Measurements from ENCODE around the gene SERPINE1.
A peak's percentile ranks its signal among the peaks of the same experiment; 100 is the strongest.

SERPINE1 gene

GRCh38 chr7:101156866-101157589, 30.1 kb downstream of the SERPINE1 start:
- no peak for DNase-seq (ENCODE audit: low spot score)

GRCh38 chr7:101159696-101160674, 33.1 kb downstream of the SERPINE1 start:
- no peak for DNase-seq (ENCODE audit: low spot score)

- no peak for DNase-seq (ENCODE audit: low spot score)
These were observed 34.0 kb downstream of the SERPINE1 start for GRCh38 chr7:101160910-101161309.

DNA sequence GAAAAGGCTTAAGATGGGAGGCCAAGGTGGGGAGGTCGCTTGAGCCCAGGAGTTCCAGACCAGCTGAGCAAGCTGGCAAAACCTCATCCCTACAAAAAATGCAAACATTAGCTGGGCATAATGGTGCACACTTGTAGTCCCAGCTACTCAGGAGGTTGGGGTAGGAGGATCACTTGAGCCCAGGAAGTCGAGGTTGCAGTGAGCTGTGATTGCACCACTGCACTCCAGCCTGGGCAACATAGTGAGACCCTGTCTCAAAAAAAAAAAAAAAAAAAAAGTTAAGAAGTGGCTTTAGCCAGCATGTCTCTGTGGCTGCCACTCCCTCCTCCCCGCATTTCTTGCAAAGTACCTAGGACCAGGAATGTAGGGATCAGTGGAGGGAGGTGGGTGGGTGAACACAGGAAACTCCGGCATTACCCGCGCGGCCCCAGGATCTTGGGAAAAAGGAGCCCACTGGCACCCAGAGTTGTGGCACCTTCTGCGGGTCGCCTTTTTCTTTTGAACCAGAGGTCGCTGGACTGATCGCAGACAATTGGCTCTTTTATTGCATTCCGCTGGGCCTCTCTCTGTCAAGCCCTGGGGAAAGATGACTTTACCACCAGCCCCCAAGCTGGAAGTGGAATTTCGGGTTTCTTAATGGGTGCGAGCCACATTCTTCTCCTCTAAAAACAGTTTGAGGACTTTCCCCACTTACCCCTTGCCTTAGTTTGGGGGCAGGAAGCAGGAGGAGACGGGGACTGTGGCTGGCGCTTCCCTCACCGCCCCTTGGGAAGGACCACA, 35.0 kb downstream of the SERPINE1 start:
- no peak for DNase-seq (ENCODE audit: low spot score)

DNA sequence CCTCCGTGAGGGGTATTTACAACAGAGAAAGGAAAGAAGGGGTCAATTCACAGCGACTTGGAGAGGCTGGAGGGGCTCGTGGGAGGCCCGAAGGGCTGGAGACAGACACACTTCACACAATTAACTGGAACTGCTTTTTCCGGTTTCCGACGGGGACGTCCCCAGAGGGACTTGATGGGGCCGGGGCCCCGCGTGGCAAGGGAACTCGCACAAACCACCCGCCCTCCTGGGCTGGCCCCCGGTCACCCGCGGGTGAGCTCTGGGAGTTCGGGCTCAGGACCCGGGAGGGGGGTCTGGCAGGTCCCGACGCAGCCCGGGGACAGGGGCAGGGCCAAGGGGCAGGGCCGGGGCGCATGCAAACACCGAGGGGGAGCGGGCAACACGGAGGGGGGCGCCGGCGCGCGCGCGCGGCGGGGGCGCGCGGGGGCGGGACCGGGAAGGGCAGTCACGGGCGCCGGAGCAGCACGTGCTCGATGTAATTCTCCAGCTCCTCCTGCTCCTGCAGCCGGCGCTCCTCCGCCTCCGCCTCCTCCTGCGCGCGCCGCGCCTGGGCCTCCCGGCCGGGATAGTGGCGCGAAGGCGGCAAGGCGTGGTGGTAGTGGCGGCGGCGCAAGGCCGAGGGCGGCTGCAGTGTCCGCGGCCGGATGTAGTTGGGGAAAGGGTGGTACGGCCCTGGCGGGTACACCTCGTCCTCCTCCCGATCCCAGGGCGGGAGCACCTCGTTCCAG, 35.8 kb downstream of the SERPINE1 start:
- DNase-seq (ENCODE audit: low spot score) = no peak

DNA sequence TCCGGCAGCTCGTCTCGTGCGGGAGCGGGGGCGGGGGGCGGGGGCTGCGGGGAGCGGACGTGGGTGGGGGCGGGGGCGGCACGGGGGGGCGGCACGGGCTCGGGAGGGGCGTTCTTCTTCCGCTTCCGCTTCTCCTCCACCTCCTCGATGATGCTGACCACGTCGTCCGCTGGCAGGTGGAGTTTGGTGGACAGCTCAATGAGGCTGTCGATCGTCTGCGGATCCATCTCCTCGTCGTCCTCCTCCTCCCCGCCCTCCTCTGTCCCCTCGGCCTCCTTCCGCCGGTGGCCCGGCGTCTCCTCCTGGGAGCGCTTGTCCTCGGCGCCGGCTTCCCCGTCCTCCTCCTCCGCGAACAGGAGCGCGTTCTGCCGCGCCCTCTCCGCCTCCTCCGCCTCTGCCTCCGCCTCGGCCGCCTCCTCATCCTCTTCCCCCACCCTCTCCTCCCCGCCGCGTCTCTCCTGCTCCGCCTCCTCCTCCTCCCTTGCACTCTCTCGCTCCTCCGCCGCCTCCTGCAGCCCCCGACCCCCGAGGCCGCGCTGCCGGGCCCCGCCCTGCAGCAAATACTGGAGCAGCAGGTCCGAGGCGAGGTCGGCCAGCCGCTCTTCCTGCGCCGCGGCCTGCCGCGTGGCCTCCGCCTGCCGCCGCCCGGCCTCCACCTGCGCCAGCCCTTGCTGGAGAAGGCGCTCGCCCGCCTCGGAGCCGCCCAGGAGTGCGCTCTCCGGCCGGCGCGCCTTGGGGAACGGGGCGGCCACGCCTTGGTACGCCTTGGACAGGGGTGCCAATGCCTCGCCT, 36.6 kb downstream of the SERPINE1 start:
- no peak for DNase-seq (ENCODE audit: low spot score)

DNA sequence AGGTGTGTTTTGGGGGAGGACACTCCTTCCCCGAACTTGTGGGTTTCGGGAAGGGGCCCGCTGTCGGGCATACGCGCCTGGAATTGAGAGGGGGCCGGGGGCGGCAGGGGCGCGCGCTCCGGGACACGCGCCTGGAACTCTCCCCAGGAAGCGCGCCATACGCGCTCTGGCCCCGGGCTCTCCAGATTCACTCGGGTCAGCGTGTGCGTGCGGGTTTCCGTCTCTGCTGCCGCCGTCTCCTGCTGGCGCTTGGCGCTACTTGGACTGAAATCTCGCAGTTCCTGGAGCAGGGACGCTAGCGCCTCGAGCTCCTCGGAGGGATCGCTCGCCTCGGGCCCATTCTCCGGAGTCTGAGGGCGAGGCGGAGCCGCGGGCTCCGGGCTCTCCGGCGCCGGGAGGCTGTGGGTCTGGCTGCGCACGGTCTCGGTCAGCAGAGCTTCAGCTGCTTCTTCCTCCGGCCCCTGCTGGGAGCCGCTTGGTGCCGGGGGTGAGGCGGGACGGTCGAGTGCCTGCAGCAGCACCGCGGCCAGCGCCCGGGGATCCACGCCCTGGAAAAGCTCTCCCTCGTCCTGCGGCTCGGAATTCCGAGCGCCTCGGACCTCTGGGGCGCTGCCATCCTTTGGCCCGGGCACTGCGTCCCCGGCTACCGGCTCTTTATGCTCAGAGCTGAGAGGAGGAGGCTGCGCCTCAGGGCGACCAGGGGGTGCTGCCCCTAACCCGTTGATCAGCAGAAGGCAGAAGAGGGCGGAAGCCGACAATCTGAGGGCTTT, 37.4 kb downstream of the SERPINE1 start:
- no peak for DNase-seq (ENCODE audit: low spot score)

- DNase-seq (ENCODE audit: low spot score) = peak; percentile 90
These were observed 38.4 kb downstream of the SERPINE1 start, which contains the start of gene VGF for GRCh38 chr7:101165075-101165957. TSS of gene VGF (minus strand) at chr7:101165569. CDS start at chr7:101164843, 726 bp downstream.

- no peak for DNase-seq (ENCODE audit: low spot score)
These were observed 39.2 kb downstream of the SERPINE1 start for GRCh38 chr7:101165958-101166647.

DNA sequence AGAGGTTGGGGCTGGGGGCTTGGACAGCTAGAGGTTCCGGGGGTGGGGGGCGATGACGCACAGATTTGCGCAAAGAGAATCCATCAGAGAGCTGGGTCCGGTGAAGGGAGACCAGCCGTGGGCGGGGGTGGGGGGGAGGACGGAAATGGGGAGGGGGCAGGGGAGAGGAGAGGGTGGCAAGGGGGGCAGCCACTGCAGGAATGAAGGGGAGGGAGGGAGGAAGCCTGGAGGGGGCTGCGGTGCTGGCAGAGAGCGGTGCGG, 39.7 kb downstream of the SERPINE1 start:
- DNase-seq (ENCODE audit: low spot score) = no peak

DNA sequence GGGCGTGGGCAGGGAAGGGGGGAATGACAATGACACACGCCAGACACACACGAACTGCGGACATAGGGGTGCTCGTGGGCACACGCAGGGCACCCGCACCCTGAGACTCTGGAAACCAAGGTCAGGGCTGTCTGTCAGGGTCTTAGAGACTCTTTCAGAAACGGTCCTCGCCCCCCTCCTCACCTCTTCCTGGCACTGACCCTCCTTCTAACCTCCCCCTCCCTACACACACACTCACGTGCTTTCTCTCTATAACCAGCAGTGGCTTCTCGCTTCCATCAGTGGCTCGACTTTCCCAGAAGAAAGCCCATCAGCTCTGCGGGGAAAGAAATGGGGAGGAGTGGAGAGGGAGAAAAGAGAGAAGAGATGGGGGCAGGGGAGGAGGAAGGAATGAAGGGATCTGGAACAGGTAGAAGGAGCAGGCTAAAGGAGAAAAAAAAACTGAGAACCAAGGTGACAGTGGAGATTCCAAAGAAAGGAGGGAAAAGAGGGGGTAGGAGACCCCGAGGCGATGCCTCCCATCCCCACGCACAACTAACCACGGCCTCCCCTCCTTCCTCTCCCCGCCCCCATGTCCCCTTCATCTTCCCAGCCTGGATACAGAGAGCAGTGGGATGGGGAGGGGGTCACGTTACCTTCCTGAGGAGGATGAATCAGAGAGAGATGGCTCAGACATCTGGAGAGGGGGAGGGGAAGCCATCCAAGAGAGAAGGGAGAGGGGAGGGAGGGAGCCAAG, 40.2 kb downstream of the SERPINE1 start:
- DNase-seq (ENCODE audit: low spot score) = no peak

DNA sequence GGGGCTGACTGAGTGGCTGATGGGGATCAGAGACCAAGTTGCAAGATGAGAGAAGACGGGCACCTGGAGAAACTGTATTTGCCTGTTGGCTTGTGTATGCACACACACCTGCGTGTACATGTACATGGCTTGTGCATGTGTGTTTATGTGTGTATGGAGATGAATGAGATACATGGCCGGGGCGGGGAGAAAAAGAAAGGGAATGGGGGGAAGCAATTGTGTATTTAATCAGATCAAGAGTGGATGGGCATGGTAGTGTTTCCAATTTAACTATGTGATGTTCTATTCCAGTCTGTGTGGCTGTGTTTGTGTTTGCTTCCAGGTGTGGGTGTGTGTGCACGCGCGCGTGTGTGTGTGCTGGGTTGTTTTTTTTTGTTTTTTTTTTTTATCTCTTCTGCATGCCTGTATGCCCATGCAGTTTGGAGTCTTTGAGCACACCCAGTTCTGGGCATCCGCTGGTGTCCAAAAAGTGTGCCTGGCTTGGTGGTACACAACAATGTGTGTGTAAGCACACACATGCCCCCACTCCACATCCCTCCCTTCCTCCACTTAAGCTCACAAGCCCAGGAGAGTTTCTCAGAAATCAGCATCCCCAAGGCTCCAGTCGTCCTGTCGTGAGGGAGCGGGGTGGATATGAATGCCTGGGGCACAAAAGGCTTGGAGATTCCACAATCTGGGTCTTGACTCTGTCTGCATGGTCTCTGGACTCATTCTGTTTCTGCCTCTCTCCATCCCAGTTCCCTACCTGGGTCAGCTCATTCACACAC, 40.9 kb downstream of the SERPINE1 start:
- no peak for DNase-seq (ENCODE audit: low spot score)

DNA sequence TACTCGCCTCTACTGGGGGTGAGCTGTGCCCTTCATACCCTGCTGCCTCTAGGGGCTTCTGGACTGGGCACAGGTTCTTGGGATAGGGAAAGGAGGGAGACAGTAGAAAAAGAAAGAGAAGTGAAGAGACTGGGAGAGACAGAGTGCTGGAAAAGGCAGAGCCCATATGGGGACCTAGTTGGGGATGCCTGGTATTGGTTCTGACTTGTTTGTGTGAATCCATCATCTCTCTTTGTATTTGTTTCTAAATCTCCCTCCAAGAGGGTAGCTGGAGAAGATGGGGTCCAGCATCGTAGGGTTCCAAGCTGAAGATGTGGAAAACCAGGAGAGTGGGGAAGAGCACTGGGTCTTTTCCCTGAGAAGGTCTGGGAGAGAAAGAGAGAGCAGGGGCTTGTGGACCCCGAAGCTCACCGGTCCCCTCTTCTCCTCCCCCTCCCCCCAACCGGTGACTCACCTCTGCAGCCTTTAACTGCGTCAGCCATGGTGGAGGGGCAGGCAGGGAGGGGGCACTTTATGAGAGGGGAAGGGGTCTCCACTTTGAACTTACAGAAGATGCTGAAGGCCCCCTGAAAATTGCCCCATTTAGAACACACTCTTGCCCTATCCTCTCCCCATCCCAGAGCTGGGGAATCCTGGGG, 41.6 kb downstream of the SERPINE1 start:
- DNase-seq (ENCODE audit: low spot score) = no peak

DNA sequence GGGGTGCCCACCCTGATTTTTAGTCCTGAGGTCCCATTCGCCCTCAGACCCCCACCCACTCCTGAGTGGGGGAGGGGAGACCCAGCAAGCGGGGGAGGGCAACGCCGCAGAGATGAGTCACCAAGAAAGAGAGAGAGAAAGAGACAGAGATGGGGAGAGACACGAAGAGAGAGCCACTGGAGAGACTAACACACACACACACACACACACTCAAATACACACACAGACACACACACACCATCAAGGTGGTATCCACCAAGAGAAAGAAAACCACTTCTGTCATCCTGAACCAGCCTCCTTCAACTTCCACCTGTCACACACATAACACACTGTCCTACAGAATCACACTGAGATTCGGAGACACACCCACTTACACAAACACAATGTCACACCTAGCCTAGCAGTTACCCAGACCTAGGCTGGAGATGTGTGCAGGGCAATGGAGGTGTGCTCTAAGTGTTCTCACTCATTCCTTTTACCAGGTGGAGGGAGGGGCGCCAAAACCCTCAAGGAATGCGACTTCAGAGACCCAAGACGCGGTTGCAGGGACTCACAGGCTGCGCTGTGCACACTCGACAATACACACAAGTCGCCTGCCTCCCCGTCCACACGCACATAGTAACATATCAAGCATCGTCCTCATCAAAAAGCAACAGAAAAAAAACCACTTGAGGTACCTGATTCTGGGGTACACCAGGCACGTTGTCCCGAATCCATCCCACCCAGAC, 42.4 kb downstream of the SERPINE1 start:
- no peak for DNase-seq (ENCODE audit: low spot score)

DNA sequence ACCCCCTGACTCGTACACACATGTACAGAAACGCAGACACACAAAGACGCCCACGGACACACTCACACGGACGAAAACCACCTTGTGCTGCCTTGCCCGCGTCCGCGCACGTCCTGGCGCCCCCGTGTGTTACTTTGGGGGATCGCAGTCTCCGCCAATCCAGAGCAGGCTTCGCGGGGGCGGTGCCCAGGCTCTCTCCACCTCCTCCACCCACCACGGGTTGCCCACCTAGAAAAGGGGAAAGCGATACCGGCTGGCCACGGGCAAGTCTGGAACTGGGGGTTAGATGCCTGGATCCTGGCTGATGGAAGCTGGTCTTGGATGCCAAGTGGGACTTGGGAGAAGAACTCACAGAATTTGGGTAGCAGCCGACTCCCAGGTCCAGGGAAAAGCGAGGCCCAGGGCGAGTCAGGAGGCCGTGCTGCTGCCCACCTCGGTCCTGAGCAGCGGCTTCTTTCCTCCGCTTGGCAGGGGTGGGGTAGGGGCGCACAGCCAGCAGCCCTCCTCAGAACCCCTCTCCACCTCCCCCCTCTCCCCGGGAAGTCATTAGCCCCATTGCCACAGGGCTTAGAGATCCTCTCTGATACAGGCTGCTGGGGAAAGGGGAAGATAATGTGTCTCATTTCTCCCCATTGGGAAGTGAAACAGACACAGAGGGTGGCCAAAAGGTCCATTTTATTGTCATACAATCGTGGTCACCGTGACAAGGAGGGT, 43.1 kb downstream of the SERPINE1 start:
- peak; percentile 82 for DNase-seq (ENCODE audit: low spot score)

All from CD4-positive, alpha-beta T cell treated with Interleukin-2 at 100 ng/mL for 4 hours (primary cell).